CD4-positive, alpha-beta T cell (primary cell): ENCODE measurements around the gene TEX51. TPM values are rescaled to one million over a fixed set of nuclear protein-coding genes. Genes with fewer than 3 reads are reported as not detected.

Source experiments
- ATAC-seq: fragments of 200-7000 bp; cut with Tn5 transposase; one replicate; pipeline ENCODE4 v1.10.0; 2022; ENCODE audit warnings: mild to moderate bottlenecking; ENCODE audit not compliant: poor library complexity
- CTCF ChIA-PET: fragments of 350-600 bp; sonication (Branson Sonifier 250); formaldehyde crosslinking; loops from one replicate; lab custom pipeline; 2021; ENCODE audit warnings: antibody characterized with exemption, inconsistent platforms; lab: Charles Lee
- POLR2A ChIA-PET: fragments of 350-600 bp; sonication (Branson Sonifier 250); formaldehyde crosslinking; loops from one replicate; lab custom pipeline; 2021; ENCODE audit warnings: antibody characterized with exemption, inconsistent platforms; lab: Charles Lee
- DNase-seq, 14 experiments: peaks; one replicate each; pipeline ENCODE4 v3.0.0-alpha.2; 2013 to 2020; ENCODE audit warnings: mixed read lengths in 2 of 14
- H3K27ac ChIP-seq, 2 donors: one replicate each; pipeline versions ENCODE4 v1.5.1 to v1.7.0; 2013; ENCODE audit warnings: low read length in 2 of 2, low read depth in 1 of 2, mild to moderate bottlenecking in 1 of 2
- H3K27me3 ChIP-seq, 2 experiments: 1 replicate in 1 of 2; 2 replicates in 1 of 2; pipeline versions ENCODE4 v1.6.1 to v1.7.0; 2013; ENCODE audit warnings: low read length in 2 of 2, control low read depth in 1 of 2, mild to moderate bottlenecking in 1 of 2, moderate library complexity in 1 of 2; ENCODE audit not compliant: insufficient read depth in 2 of 2, control insufficient read depth in 1 of 2
- H3K36me3 ChIP-seq: one replicate; pipeline ENCODE4 v1.6.1; 2013; ENCODE audit warnings: low read length, control low read depth; ENCODE audit not compliant: insufficient read depth
- H3K4me1 ChIP-seq: one replicate; pipeline ENCODE4 v1.6.1; 2013; ENCODE audit warnings: low read length, control low read depth; ENCODE audit not compliant: insufficient read depth
- H3K4me3 ChIP-seq: one replicate; pipeline ENCODE4 v1.5.1; 2013; ENCODE audit warnings: mild to moderate bottlenecking, low read length, moderate library complexity
- H3K9me3 ChIP-seq, 2 experiments: 1 replicate in 1 of 2; 2 replicates in 1 of 2; pipeline versions ENCODE4 v1.6.1 to v1.7.0; 2013; ENCODE audit warnings: low read length in 2 of 2, mild to moderate bottlenecking in 2 of 2, control low read depth in 1 of 2, moderate library complexity in 1 of 2; ENCODE audit not compliant: control insufficient read depth in 1 of 2, insufficient read depth in 1 of 2
- H3K27ac Mint-ChIP-seq: one replicate; pipeline ENCODE4 v1.8.0; 2020; ENCODE audit warnings: mixed read lengths
- H3K27me3 Mint-ChIP-seq: one replicate; pipeline ENCODE4 v1.8.0; 2021; ENCODE audit warnings: mixed read lengths
- H3K36me3 Mint-ChIP-seq: one replicate; pipeline ENCODE4 v1.8.0; 2021; ENCODE audit warnings: low read depth, mixed read lengths
- H3K4me1 Mint-ChIP-seq: one replicate; pipeline ENCODE4 v1.8.0; 2021; ENCODE audit warnings: low read depth, mixed read lengths
- H3K4me3 Mint-ChIP-seq: one replicate; pipeline ENCODE4 v1.8.0; 2020; ENCODE audit warnings: mild to moderate bottlenecking, mixed read lengths
- H3K9me3 Mint-ChIP-seq: one replicate; pipeline ENCODE4 v1.8.0; 2020; ENCODE audit warnings: mixed read lengths
- CTCF ChIP-seq: fragments of 200-600 bp; IDR thresholded peaks from one replicate; pipeline ENCODE4 v1.8.0; 2022; ENCODE audit warnings: antibody characterized with exemption, mild to moderate bottlenecking
- intact Hi-C, 2 experiments: fragments of 100-400 bp; cut with DNase I in 1 of 2; cut with micrococcal nuclease in 1 of 2; formaldehyde crosslinking; loops; one replicate each; pipeline versions ENCODE4 v1.15.1 to v1.9.0; 2023 to 2025; cut with DNase I, micrococcal nuclease
- total RNA-seq, 174 experiments: library from RNA in 2 of 174; stranded (reverse) in 2 of 174; gene quantifications; one replicate each; pipeline ENCODE4 v1.2.3 and lab custom pipeline; 2021 to 2026

Gene TEX51
- total RNA-seq, 2 experiments from 2014 or later, result not detected

DNA sequence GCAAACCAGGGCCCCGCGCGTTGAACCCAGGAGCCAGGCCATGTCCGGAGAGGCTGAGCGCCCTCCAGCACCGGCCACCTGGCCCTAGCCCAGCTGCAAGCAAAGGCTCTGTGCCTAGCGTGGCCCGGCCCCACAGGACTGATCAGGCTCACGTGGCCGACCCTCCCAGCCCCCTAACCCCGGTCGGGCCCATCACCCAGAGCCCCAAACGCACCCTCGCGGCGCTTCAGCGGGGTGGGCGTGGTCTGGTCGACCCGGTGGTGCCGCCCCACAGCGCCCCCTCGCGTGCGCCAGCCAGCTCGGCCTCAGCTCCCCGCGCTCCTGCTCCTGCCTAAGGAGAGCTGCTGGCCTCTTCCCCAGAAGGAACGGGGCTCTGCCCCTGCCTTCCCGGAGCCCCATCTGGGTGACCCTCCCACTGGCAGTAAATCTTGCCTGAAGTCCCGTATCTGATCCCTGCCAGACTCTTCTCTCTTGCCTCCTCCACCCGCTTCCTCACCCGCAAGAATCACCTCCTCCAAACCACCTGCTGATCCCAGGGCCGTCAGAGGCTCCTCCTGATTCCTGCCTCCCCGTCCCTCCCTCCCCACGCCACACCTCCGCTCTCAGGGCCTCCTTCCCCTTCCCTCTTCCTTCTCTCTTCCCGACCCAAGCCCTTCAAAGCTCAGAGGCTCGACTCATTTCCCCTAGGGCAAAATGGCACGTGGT is 12.3 kb upstream of the TEX51 start:
- Mint-ChIP-seq H3K9me3 (no peaks in the 10 kb centered on the region), H3K27me3 (peaks cover 25% of the 10 kb centered on the region), H3K27ac (no peak overlapping the region), H3K4me1 (peaks cover 5% of the 10 kb centered on the region), H3K4me3 (no peak overlapping the region), H3K36me3 (no peaks in the 10 kb centered on the region)
- ATAC-seq (no peak), DNase-seq (peak in 8 of 14 experiments; percentile 5 to 62 (median 16))
- H3K9me3 ChIP-seq, result peaks cover 0 to 12% of the 10 kb centered on the region in 2 experiments
- H3K36me3 ChIP-seq, result no peaks in the 10 kb centered on the region
- peaks cover 0 to 5% of the 10 kb centered on the region in 2 experiments for H3K27me3 ChIP-seq
- intact Hi-C loops, result no loop called here
- no peak overlapping the region for H3K4me3 ChIP-seq
- no peak for TF ChIP-seq CTCF
- ChIA-PET CTCF (interaction anchor here (0.7 kb wide), 1 partner anchor 13 kb away, joined by 3 read pairs; no protein-coding TSS in a partner anchor), POLR2A (no interaction called here)
- no peak overlapping the region for H3K27ac ChIP-seq
- H3K4me1 ChIP-seq, result peaks cover 11% of the 10 kb centered on the region

GRCh38 chr2:126886916-126887280 is 11.8 kb upstream of the TEX51 start:
- Histone ChIP-seq H3K9me3 (peaks cover 0 to 12% of the 10 kb centered on the region in 2 experiments), H3K4me3 (no peak overlapping the region), H3K27me3 (peaks cover 0 to 5% of the 10 kb centered on the region in 2 experiments), H3K36me3 (no peaks in the 10 kb centered on the region), H3K27ac (no peak overlapping the region), H3K4me1 (peaks cover 11% of the 10 kb centered on the region)
- ChIA-PET CTCF (interaction anchor here (0.7 kb wide), 1 partner anchor 13 kb away, joined by 3 read pairs; no protein-coding TSS in a partner anchor), POLR2A (no interaction called here)
- H3K36me3 Mint-ChIP-seq, result no peaks in the 10 kb centered on the region
- no peak for TF ChIP-seq CTCF
- H3K9me3 Mint-ChIP-seq, result no peaks in the 10 kb centered on the region
- ATAC-seq (no peak), DNase-seq (no peak)
- intact Hi-C loops, result no loop called here
- H3K4me1 Mint-ChIP-seq, result peaks cover 5% of the 10 kb centered on the region
- H3K27ac Mint-ChIP-seq, result no peak overlapping the region
- H3K27me3 Mint-ChIP-seq, result peaks cover 25% of the 10 kb centered on the region
- H3K4me3 Mint-ChIP-seq, result no peak overlapping the region

DNA sequence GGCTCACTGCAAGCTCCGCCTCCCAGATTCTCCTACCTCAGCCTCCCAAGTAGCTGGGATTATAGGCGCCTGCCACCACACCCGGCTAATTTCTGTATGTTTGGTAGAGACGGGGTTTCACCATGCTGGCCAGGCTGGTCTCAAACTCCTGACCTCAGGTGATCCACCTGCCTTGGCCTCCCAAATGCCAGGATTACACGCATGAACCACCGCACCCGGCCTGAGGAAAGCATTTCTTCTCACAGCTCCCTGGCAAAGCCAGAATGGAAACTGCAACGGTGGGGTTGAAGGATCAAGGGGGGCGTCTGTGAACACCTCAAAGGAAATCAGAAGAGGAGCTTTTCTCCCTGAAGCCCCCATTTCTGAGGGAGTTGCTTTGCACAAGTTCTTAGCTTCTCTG is 11.2 kb upstream of the TEX51 start:
- no peaks in the 10 kb centered on the region for H3K36me3 ChIP-seq
- no peak overlapping the region for H3K4me3 Mint-ChIP-seq
- no peaks in the 10 kb centered on the region for H3K9me3 Mint-ChIP-seq
- DNase-seq, result no peak
- no peak overlapping the region for H3K27ac Mint-ChIP-seq
- H3K27me3 Mint-ChIP-seq, result peaks cover 25% of the 10 kb centered on the region
- H3K4me1 Mint-ChIP-seq, result peaks cover 5% of the 10 kb centered on the region
- POLR2A ChIA-PET, result no interaction called here
- no peak for TF ChIP-seq CTCF
- no peak overlapping the region for H3K4me3 ChIP-seq
- peaks cover 0 to 12% of the 10 kb centered on the region in 2 experiments for H3K9me3 ChIP-seq
- H3K4me1 ChIP-seq, result peaks cover 11% of the 10 kb centered on the region
- no peak overlapping the region for H3K27ac ChIP-seq
- ATAC-seq, result no peak
- CTCF ChIA-PET, result no interaction called here
- no peaks in the 10 kb centered on the region for H3K36me3 Mint-ChIP-seq
- H3K27me3 ChIP-seq, result peaks cover 0 to 5% of the 10 kb centered on the region in 2 experiments
- intact Hi-C loops, result no loop called here
